Measurements from ENCODE around the gene TSPAN18.

Gene TSPAN18

DNA sequence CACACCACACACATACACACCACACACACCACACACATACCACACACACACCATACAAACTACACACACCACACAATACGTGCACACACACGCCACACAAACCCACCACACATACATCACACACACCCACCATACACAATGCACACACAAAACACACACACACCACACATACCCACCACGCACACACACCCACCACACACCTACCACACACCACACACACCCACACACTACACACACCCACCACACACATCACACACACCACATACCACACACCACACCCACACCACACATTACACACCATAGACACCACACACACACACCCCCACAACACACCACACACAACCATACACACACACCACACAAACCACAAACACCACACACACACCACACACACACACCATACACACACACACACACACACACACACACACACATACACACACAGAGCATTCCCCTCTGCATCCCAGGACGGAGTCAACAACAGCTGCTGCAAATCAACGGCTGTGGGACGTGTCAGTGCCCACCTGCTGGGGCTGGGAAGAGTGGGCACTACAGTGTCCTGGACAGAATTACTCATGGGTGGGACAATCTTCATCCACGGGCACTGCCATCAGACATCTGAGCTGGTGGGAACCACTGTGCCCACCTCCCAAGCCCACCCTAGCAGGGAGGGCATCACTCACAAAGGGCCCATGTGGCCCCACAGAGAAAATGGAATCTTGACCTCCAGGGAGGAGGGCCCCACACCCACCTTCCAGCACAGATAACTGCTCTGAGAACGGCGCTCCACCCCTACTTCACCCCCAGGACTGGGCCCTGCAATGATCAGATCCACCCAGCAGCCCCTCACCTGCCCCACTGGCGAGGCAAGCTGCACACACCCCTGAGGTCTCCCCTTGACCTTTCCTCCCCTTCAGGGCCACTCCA, 215.5 kb downstream of the TSPAN18 start:
- DNase-seq (ENCODE audit: low spot score): no peak

DNA sequence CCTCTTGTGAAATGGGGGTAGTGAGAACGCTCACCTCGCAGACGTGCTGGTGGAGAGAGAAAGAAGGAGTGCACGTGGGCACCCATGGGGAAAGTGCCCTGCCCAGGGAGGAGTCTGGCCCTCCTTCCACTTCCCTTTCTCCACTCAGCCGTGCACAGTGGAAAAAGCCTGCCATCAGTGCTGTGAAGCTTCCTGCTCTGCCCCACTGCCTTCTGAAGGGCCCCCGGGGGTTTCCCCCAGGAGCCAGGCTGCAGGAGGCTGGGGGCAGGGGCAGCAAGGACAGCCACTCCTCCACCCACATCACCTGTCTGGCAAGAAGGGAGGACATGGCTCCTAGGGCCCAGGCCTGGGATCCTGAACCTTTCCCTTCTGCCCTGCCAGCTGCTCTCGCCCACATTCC, 216.4 kb downstream of the TSPAN18 start:
- DNase-seq (ENCODE audit: low spot score): no peak

- no peak for DNase-seq (ENCODE audit: low spot score)
These were observed 216.9 kb downstream of the TSPAN18 start for GRCh38 chr11:44943696-44944095.

DNA sequence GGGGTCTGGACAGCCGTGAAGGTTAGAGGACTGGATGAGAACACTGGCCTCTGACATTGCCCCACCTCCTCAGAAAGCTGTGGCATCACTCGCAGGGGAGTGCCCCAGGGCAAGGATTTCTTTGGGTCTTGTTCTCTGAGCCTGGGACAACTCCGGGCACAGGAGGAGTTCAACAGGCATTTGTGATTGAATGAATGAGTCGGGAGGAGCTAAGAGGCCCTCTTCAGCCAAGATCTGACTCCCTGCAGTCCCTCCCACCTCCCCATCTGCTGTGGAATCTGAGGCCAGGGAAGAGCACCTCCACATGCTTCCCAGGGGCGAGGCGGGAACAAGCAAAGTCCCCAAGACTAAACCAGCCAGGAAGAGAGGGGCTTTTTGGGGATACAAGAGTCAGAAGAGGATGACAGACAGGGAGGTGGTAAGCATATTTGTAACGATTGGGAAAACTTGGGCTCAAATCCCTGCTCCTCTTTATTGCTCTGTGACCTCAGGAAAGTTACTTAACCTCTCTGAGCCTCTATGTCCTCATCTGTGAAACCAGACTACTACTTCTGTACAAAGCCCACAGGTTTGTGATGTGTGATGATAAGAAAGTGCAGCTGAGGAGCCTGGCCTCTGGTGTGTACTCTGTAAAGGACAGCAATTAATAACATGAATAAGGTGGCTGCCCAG, 217.6 kb downstream of the TSPAN18 start:
- no peak for DNase-seq (ENCODE audit: low spot score)

- DNase-seq (ENCODE audit: low spot score): no peak
These were observed 218.1 kb downstream of the TSPAN18 start for GRCh38 chr11:44944853-44945235.

DNA sequence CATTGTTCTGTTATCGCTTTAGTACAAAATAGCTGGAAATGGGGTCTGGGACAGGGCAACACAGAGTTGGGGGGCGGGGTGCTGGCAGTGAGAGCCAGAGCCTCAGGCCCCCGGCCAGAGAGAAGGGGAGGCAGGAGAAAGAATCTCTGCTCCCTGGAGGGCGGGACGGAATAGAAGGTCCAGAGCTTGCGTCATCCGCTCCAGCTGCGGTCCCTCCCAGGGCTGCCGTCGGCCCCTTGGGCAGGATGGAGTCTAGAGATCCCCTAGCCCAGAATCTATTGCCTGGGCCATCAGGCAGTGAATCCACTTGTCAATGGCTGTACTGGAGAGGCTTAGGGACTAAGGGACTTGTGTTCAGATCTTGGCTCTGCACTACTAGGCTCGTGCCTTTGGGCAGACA, 218.9 kb downstream of the TSPAN18 start:
- DNase-seq (ENCODE audit: low spot score): no peak

DNA sequence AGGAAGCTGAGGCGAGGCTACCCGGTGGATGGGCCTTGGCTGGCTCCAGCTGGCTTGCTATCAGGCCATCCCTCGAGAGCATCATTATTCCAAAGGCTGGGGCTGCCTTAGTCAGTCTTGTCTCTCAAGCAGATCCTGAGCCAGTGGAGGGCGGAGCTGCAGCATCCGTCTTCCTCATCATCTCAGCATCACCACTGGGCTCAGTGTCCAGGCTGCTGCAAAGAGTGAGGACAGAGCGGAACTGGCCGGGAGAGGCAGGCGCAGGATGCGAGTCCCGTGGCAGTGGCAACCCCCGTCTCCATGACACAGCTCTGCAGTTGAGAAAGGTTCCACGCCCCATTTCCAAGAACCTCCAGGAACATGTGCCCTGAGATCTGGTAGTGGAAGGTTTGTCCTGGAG, 219.5 kb downstream of the TSPAN18 start:
- DNase-seq (ENCODE audit: low spot score): no peak

GRCh38 chr11:44947114-44947513, 220.4 kb downstream of the TSPAN18 start:
- no peak for DNase-seq (ENCODE audit: low spot score)

- DNase-seq (ENCODE audit: low spot score): no peak
These were observed 221.4 kb downstream of the TSPAN18 start for GRCh38 chr11:44948155-44948554.

DNA sequence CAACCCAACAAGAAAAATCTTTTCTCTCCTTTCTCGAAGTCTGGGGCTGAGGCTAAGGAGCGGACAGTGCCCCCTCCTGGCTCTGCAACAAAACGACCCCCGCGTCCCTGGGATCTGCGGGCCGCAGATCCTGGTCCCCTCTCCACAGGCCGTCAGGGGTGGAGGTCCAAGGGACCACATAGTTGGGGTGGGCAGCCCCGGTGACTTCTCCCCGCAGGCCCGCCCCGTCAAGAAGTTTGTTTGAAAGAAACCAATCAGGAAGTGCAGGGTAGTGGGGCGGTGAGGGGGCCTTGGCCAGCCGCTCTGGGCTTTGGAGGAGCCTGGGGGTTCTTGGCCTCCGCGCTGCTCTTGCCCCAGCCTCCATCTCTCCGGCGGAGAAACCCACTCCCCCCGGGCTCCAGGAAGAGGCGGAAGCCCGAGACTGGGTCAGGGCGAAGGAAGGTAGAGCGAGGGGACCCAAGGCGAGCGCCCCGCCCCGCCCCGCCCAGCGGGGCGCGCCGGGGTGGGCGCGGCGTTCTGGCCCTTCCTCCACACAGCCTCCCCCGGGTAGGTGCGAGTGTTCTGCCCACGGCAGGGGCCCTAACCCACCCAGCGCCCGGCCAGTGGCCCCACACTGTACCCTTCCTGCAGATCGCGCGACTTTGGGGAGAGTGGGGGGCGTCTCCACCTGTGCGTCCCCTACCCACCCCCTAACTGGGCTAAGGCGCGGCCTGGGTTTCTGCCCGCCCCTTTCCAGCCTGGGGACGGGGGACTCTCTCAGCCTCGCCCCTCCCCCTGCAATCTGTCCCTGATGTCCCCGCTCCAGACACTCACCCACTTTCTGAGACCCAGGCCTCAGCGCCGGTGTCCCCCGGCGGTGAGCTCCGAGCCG, 222.6 kb downstream of the TSPAN18 start:
- no peak for DNase-seq (ENCODE audit: low spot score)

GRCh38 chr11:44950031-44950624, 223.4 kb downstream of the TSPAN18 start:
- no peak for DNase-seq (ENCODE audit: low spot score)

GRCh38 chr11:44950625-44951476, 224.1 kb downstream of the TSPAN18 start, which contains the start of gene TP53I11:
Gene TP53I11 (minus strand): TSS chr11:44950883. CDS start chr11:44938335, 12,548 bp downstream.
- DNase-seq (ENCODE audit: low spot score): no peak

- DNase-seq (ENCODE audit: low spot score): no peak
These were observed 225.3 kb downstream of the TSPAN18 start for GRCh38 chr11:44952082-44952481.

- no peak for DNase-seq (ENCODE audit: low spot score)
These were observed 225.9 kb downstream of the TSPAN18 start for GRCh38 chr11:44952500-44953260.

GRCh38 chr11:44954051-44954906, 227.5 kb downstream of the TSPAN18 start:
- DNase-seq (ENCODE audit: low spot score): no peak

- DNase-seq (ENCODE audit: low spot score): peak; percentile 16
These were observed 228.4 kb downstream of the TSPAN18 start for GRCh38 chr11:44955015-44955738.

DNA sequence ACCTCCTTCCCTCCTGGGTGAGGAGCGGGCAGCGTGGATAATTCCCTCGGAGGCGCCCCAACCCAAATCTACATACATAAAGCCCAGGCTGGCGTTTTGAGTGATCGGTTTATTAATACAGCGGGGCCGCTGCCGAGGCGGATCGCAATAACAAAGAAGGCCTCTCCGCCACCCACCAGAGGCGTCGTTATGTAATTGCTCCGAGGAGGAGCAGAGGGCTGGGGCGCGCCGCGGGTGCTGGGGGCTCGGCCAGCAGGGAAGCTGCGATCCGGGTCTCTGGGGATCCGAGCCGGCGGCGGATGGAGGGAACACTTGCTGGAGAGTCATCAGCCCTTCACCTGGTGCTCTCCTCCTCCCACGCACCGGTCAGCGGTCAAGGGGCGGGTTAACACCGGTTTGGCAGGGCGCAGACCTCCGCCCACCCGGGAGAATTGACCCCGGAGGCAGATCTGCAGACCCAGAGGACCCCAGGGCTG, 230.3 kb downstream of the TSPAN18 start:
- no peak for DNase-seq (ENCODE audit: low spot score)
